Vagina (tissue), 2 donors: ENCODE measurements around the gene RAB9B. TPM values are rescaled to one million over a fixed set of nuclear protein-coding genes. Genes with fewer than 3 reads are reported as not detected.
"Not testable (repeated sequence)": the region's sequence is repeated elsewhere in the genome, so short reads cannot be mapped to it uniquely, and the experiment has no call there.

ENCODE experiments used
- DNase-seq, 2 donors: peaks; one replicate each; pipeline ENCODE4 v3.0.0-alpha.2; 2017; ENCODE audit errors: extremely low spot score in 2 of 2
- H3K27ac ChIP-seq: fragments of 200-600 bp; sonication (generic); one replicate; pipeline ENCODE4 v1.5.1; 2019
- H3K27me3 ChIP-seq: fragments of 200-600 bp; sonication (generic); one replicate; pipeline ENCODE4 v1.5.1; 2019
- H3K36me3 ChIP-seq, 2 donors: fragments of 200-600 bp; sonication (generic); one replicate each; pipeline ENCODE4 v1.5.1; 2017 to 2019
- H3K4me1 ChIP-seq: fragments of 200-600 bp; sonication (generic); one replicate; pipeline ENCODE4 v1.5.1; 2019
- H3K4me3 ChIP-seq, 2 donors: fragments of 200-600 bp; sonication (generic); 1 replicate in 1 of 2; 2 replicates in 1 of 2; pipeline ENCODE4 v1.5.1; 2016 to 2019
- H3K9me3 ChIP-seq: fragments of 200-600 bp; sonication (generic); one replicate; pipeline ENCODE4 v1.5.1; 2019
- CTCF ChIP-seq, 3 experiments: fragments of 450-650 bp in 2 of 3; fragments of 200-600 bp in 1 of 3; sonication (generic) in 1 of 3; IDR thresholded peaks; one replicate each; pipeline ENCODE4 v1.5.1; 2017 to 2019; ENCODE audit warnings: antibody characterized with exemption in 3 of 3, mild to moderate bottlenecking in 2 of 3, moderate library complexity in 2 of 3
- POLR2A ChIP-seq, 2 donors: fragments of 450-650 bp; IDR thresholded peaks; one replicate each; pipeline ENCODE4 v1.6.1; 2017; ENCODE audit warnings: antibody characterized with exemption in 2 of 2, mild to moderate bottlenecking in 2 of 2, moderate library complexity in 2 of 2
- POLR2AphosphoS5 ChIP-seq, 2 donors: sonication (generic); formaldehyde crosslinking; IDR thresholded peaks; one replicate each; pipeline ENCODE4 v1.9.0; 2017; ENCODE audit warnings: antibody characterized with exemption in 2 of 2, mild to moderate bottlenecking in 2 of 2, low read depth in 1 of 2; ENCODE audit not compliant: insufficient read depth in 1 of 2
- intact Hi-C: fragments of 100-400 bp; cut with DNase I; formaldehyde crosslinking; loops from one replicate; pipeline ENCODE4 v1.15.1; 2023
- total RNA-seq: library from RNA; depleted of rRNA; stranded (reverse); fragments of >200 nt; gene quantifications from one replicate; pipeline ENCODE4 v1.2.3, GENCODE V29; 2016

The RAB9B gene
- total RNA-seq, 1 donor from 2014 or later: 0.98 TPM

- intact Hi-C loops: no loop called here
- TF ChIP-seq CTCF (IDR thresholded peaks at IDR 0.05) (no peak), POLR2AphosphoS5 (IDR thresholded peaks at IDR 0.05; ENCODE audit: insufficient read depth in 1 of 2, low read depth in 1 of 2) (no peak), POLR2A (IDR thresholded peaks at IDR 0.05) (no peak)
- H3K27ac ChIP-seq: no peak overlapping the region
Measured at GRCh38 chrX:103828529-103828928, 3.5 kb downstream of the RAB9B start.

GRCh38 chrX:103825881-103826280 lies 6.2 kb downstream of the RAB9B start:
- no peak overlapping the region for H3K27ac ChIP-seq
- TF ChIP-seq POLR2A (IDR thresholded peaks at IDR 0.05) (no peak), CTCF (IDR thresholded peaks at IDR 0.05) (no peak), POLR2AphosphoS5 (IDR thresholded peaks at IDR 0.05; ENCODE audit: insufficient read depth in 1 of 2, low read depth in 1 of 2) (no peak)
- no peak for DNase-seq
- H3K4me3 ChIP-seq: no peak overlapping the region
- H3K4me1 ChIP-seq: no peaks in the 10 kb centered on the region
- intact Hi-C loops: no loop called here
- no peaks in the 10 kb centered on the region for H3K27me3 ChIP-seq
- no peaks in the 10 kb centered on the region for H3K9me3 ChIP-seq
- H3K36me3 ChIP-seq: no peaks in the 10 kb centered on the region

More at GRCh38 chrX:103828529-103828928, 3.5 kb downstream of the RAB9B start:
- Histone ChIP-seq H3K9me3 (no peaks in the 10 kb centered on the region), H3K36me3 (no peaks in the 10 kb centered on the region), H3K27me3 (no peaks in the 10 kb centered on the region), H3K4me1 (peaks cover 8% of the 10 kb centered on the region), H3K4me3 (no peak overlapping the region)
- DNase-seq: no peak

- TF ChIP-seq POLR2AphosphoS5 (IDR thresholded peaks at IDR 0.05; ENCODE audit: insufficient read depth in 1 of 2, low read depth in 1 of 2) (no peak), POLR2A (IDR thresholded peaks at IDR 0.05) (no peak)
Measured at GRCh38 chrX:103823591-103823990, 8.5 kb downstream of the RAB9B start.

GRCh38 chrX:103820802-103821201 lies 11.3 kb downstream of the RAB9B start:
- H3K9me3 ChIP-seq, intact Hi-C loops, H3K27me3 ChIP-seq, H3K4me1 ChIP-seq, H3K36me3 ChIP-seq, H3K4me3 ChIP-seq, DNase-seq, H3K27ac ChIP-seq: not testable (repeated sequence)

More at GRCh38 chrX:103823591-103823990, 8.5 kb downstream of the RAB9B start:
- H3K4me1 ChIP-seq: no peaks in the 10 kb centered on the region
- H3K4me3 ChIP-seq: no peak overlapping the region
- intact Hi-C loops: no loop called here
- H3K36me3 ChIP-seq: no peaks in the 10 kb centered on the region
- no peaks in the 10 kb centered on the region for H3K9me3 ChIP-seq
- no peaks in the 10 kb centered on the region for H3K27me3 ChIP-seq
- H3K27ac ChIP-seq: no peak overlapping the region
- no peak for DNase-seq

- no peak for DNase-seq
- no peaks in the 10 kb centered on the region for H3K4me1 ChIP-seq
- H3K4me3 ChIP-seq: no peak overlapping the region
- intact Hi-C loops: no loop called here
- no peaks in the 10 kb centered on the region for H3K36me3 ChIP-seq
- no peaks in the 10 kb centered on the region for H3K27me3 ChIP-seq
- no peaks in the 10 kb centered on the region for H3K9me3 ChIP-seq
- H3K27ac ChIP-seq: no peak overlapping the region
- TF ChIP-seq POLR2A (IDR thresholded peaks at IDR 0.05) (no peak), POLR2AphosphoS5 (IDR thresholded peaks at IDR 0.05; ENCODE audit: insufficient read depth in 1 of 2, low read depth in 1 of 2) (no peak), CTCF (IDR thresholded peaks at IDR 0.05) (no peak)
Measured at GRCh38 chrX:103818842-103819619, 13.0 kb downstream of the RAB9B start.

GRCh38 chrX:103817502-103817901 lies 14.6 kb downstream of the RAB9B start:
- Histone ChIP-seq H3K36me3 (no peaks in the 10 kb centered on the region), H3K4me3 (no peak overlapping the region), H3K4me1 (no peaks in the 10 kb centered on the region), H3K27me3 (no peaks in the 10 kb centered on the region), H3K9me3 (no peaks in the 10 kb centered on the region), H3K27ac (no peak overlapping the region)
- DNase-seq: no peak
- intact Hi-C loops: no loop called here
- TF ChIP-seq POLR2AphosphoS5 (IDR thresholded peaks at IDR 0.05; ENCODE audit: insufficient read depth in 1 of 2, low read depth in 1 of 2) (no peak), CTCF (IDR thresholded peaks at IDR 0.05) (peak in 2 of 3 experiments; percentile 56 to 73)

GRCh38 chrX:103817101-103817500 lies 15.0 kb downstream of the RAB9B start:
- H3K27ac ChIP-seq, H3K9me3 ChIP-seq, H3K4me1 ChIP-seq, H3K4me3 ChIP-seq, H3K36me3 ChIP-seq, DNase-seq, H3K27me3 ChIP-seq, intact Hi-C loops: not testable (repeated sequence)
